ENCODE measurements around the gene FSTL4. TPM values are rescaled to one million over a fixed set of nuclear protein-coding genes. Genes with fewer than 3 reads are reported as not detected.

FSTL4 gene
- total and polyA plus RNA-seq, 12 donors: 0.48 to 5.2 (median 2.3) TPM

DNA sequence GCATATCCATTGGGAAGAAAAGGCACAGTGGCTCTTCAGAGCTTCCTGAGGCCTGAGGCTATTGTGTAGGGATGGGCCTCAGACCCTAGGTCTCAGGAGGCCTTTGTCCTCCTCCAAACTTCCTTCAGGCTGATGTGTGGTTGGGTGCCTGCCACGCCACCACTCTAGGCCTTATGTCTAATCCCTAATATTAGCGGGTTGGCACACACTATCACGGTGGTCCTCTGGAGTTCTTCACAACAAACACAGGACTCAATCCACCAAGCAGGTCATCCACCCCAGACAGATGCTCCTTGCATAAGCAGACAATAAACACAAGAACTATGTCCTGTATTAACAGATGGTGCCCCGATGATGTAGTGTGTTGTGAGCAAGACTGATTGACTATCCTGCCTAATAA, 31.0 kb upstream of the FSTL4 start:
- TF ChIP-seq POLR2A (IDR thresholded peaks at IDR 0.05): no peak
- TF ChIP-seq, protein P1, sequence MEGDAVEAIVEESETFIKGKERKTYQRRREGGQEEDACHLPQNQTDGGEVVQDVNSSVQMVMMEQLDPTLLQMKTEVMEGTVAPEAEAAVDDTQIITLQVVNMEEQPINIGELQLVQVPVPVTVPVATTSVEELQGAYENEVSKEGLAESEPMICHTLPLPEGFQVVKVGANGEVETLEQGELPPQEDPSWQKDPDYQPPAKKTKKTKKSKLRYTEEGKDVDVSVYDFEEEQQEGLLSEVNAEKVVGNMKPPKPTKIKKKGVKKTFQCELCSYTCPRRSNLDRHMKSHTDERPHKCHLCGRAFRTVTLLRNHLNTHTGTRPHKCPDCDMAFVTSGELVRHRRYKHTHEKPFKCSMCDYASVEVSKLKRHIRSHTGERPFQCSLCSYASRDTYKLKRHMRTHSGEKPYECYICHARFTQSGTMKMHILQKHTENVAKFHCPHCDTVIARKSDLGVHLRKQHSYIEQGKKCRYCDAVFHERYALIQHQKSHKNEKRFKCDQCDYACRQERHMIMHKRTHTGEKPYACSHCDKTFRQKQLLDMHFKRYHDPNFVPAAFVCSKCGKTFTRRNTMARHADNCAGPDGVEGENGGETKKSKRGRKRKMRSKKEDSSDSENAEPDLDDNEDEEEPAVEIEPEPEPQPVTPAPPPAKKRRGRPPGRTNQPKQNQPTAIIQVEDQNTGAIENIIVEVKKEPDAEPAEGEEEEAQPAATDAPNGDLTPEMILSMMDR (IDR thresholded peaks at IDR 0.05): no peak
- intact Hi-C loops (cut with DNase I): no loop called here
- 83 to 89% (median 88%) methylated on average over 4 of the region's 4 CpGs for WGBS, 4 donors
- Histone ChIP-seq H3K9me3 (replicated peaks in 1 of 3) (no peaks in the 10 kb centered on the region), H3K27me3 (no peaks in the 10 kb centered on the region), H3K4me3 (no peak overlapping the region), H3K27ac (no peak overlapping the region), H3K36me3 (replicated peaks in 1 of 2) (no peaks in the 10 kb centered on the region), H3K4me1 (replicated peaks in 1 of 2) (no peaks in the 10 kb centered on the region)
- no peak for DNase-seq

DNA sequence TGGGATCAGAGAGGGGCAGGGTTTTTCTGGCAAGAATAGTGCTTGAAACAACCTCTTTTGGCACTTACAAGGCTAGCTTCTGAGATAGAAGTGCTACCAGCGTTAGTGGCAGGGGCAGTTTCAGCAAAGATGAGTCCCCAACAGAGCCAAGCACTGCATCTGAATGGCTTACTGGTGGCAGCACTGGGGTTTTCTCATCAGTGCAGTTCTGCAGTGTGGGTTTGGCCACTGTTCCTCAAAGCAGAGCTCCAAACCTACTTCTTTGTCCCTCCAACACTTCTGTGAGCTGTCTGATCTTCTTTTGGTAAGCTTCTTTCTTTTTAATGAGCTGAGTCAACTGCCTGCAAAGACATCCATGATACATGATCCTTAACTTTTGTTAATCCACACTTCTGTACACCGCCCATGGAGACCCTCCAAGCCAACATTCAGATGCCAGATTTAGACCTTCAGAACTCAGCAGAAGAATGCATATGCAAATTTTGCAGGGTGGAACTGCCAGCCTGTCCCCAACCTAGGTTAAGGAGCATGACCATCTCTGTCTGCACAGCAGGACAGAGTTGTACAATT, 29.9 kb upstream of the FSTL4 start:
- intact Hi-C loops (cut with DNase I): no loop called here
- Histone ChIP-seq H3K4me1 (replicated peaks in 1 of 2) (no peaks in the 10 kb centered on the region), H3K9me3 (replicated peaks in 1 of 3) (no peaks in the 10 kb centered on the region), H3K27me3 (no peaks in the 10 kb centered on the region), H3K36me3 (replicated peaks in 1 of 2) (no peaks in the 10 kb centered on the region), H3K4me3 (no peak overlapping the region), H3K27ac (no peak overlapping the region)
- no peak for TF ChIP-seq POLR2A (IDR thresholded peaks at IDR 0.05)
- TF ChIP-seq, protein P1 (IDR thresholded peaks at IDR 0.05): no peak
- WGBS, 4 donors: 64 to 82% (median 73%) methylated on average over 2 of the region's 2 CpGs
- no peak for DNase-seq

DNA sequence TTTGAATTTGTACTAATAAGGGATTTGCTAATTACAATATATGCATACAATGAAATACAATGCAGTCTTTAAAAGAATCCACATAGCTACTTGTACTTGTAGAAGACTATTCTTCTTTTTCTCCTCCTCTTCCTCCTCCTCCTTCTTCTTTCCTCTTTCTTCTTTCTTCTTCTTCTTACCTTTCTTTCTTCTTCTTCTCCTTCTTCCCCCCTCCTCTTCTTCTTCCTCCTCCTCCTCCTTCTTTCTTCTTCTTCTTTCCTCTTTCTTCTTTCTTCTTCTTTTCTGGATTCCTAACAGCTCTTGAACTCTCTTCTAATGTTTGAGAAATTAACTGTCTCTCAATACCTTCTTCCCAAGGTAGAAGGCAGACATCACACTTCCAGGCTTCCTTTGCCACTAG, 29.3 kb upstream of the FSTL4 start:
- intact Hi-C loops (cut with DNase I): no loop called here

DNA sequence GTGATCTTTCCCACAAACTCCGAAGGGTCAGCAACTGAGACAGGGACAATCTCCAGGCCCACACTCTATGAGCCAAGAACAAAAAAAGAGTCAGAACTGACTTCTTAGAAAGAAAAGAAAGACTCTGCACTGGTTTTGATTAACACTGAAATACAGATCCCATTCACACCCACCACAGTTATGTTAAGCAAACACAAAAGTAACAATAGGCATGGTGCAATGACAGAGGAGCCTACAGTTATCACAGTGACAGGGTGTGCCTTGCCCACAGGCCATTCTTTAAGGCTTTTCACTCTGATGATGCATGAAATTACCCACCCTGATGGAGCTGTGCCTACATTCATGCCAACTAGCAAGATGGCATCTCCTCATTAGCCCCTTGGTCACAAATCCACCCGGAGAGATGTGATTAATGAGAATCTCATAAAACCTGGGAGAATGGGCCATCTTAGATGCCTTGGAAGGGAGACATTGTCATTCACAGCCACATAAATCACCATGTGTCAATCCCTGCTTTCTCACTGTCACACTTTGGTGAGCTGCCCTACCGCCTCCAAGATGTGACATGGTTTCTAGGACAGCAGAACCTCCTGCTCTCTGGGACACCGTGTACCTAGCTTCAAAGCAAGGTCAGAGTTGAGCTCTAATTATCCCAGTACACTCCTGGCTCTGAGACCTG, 27.6 kb upstream of the FSTL4 start:
- Histone ChIP-seq H3K4me3 (no peak overlapping the region), H3K9me3 (replicated peaks in 1 of 3) (no peaks in the 10 kb centered on the region), H3K27ac (no peak overlapping the region), H3K36me3 (replicated peaks in 1 of 2) (no peaks in the 10 kb centered on the region), H3K27me3 (no peaks in the 10 kb centered on the region), H3K4me1 (replicated peaks in 1 of 2) (no peaks in the 10 kb centered on the region)
- TF ChIP-seq, protein P1 (IDR thresholded peaks at IDR 0.05): no peak
- no peak for TF ChIP-seq POLR2A (IDR thresholded peaks at IDR 0.05)
- intact Hi-C loops (cut with DNase I): no loop called here
- WGBS, 4 donors: 63 to 70% (median 65%) methylated on average over 4 of the region's 4 CpGs
- no peak for DNase-seq

More for the DNA sequence above, 29.3 kb upstream of the FSTL4 start:
- TF ChIP-seq, protein P1 (IDR thresholded peaks at IDR 0.05): no peak
- no peak for TF ChIP-seq POLR2A (IDR thresholded peaks at IDR 0.05)
- Histone ChIP-seq H3K4me3 (no peak overlapping the region), H3K36me3 (replicated peaks in 1 of 2) (no peaks in the 10 kb centered on the region), H3K27ac (no peak overlapping the region), H3K4me1 (replicated peaks in 1 of 2) (no peaks in the 10 kb centered on the region), H3K9me3 (replicated peaks in 1 of 3) (no peaks in the 10 kb centered on the region), H3K27me3 (no peaks in the 10 kb centered on the region)
- no peak for DNase-seq
